HuH-7 (cell line): ENCODE results near the gene VPS36.
"Not testable (repeated sequence)": the region's sequence is repeated elsewhere in the genome, so short reads cannot be mapped to it uniquely, and the experiment has no call there.

ENCODE experiments used
- DNase-seq: peaks from one replicate; pipeline ENCODE4 v3.0.0; 2011; ENCODE audit warnings: low spot score

The VPS36 gene, protein sequence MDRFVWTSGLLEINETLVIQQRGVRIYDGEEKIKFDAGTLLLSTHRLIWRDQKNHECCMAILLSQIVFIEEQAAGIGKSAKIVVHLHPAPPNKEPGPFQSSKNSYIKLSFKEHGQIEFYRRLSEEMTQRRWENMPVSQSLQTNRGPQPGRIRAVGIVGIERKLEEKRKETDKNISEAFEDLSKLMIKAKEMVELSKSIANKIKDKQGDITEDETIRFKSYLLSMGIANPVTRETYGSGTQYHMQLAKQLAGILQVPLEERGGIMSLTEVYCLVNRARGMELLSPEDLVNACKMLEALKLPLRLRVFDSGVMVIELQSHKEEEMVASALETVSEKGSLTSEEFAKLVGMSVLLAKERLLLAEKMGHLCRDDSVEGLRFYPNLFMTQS

DNA sequence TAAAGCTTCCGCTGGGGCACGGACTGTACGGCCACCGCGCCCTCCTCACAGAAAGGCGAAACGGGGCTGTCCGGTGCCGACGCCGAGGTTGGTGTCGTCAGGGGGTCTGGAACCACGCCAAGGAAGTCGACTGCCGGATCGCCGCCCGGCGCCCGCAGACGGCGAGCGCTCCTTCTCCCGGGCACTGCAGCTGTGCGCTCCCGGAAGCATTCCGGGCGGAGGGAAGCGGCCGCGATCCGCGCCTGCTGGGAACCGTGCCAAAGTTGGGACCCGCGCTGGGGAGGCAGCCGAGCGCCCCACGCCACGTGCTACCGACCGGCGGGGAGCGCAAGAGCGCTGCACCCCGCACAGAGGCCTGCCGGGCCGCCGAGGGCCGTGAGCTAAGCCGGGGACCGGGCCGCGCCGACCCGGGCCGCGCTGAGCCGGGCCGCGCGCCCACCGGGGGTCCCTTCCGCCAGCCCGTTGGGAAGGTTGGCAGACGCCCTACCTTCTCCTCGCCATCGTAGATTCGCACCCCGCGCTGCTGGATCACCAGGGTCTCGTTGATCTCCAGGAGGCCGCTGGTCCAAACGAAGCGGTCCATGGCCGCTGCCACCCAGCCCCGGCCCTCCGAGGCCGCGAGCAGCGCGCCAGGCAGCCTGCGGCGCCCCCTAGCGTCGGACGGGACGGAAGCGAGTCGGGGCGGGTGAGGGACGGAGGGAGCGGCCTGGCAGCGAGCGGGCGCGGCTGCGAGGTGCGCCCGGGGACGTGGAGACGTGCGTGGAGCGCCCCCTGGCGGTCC, at the start of gene VPS36:
VPS36 (minus strand) TSS at position 623 of the 781 bp plus-strand sequence; CDS start at position 583, 40 bp downstream.
- DNase-seq: peak; percentile 75

DNA sequence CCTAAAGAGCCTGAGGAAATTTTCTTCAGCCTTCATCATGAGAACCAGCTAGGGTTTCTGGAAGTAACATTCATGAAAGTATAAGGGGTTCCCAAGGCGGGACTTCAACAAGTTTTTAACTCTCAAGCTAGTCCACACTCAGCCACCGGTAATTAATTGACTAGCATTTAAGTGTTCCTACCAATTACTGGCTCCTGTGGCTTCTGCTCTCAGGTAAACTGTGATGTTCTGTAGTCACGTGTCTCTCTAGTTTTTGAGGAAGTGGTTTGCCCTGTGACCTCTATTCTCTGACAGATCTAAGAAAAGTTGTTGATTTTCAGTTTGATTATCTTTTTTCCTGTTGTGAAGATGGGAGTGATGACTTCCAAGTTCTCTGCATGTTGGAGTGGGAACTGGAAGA, 47.5 kb upstream of the VPS36 start:
- not testable (repeated sequence) for DNase-seq

DNA sequence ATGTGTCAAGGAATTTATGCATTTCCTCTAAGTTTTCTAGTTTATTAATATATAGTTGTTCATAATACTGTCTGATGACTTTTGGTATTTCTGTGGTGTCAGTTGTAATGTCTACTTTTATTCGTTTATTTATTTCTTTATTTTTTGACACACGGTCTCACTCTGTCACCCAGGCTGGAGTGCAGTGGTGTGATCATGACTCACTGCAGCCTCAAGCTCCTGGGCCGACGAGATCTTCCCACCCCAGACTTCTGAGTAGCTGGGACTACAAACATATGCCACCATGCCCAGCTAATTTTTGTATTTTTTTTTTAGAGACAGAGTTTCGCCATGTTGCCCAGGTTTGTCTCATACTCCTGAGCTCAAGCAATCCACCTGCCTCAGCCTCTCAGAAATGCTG, 43.8 kb upstream of the VPS36 start:
- not testable (repeated sequence) for DNase-seq

DNA sequence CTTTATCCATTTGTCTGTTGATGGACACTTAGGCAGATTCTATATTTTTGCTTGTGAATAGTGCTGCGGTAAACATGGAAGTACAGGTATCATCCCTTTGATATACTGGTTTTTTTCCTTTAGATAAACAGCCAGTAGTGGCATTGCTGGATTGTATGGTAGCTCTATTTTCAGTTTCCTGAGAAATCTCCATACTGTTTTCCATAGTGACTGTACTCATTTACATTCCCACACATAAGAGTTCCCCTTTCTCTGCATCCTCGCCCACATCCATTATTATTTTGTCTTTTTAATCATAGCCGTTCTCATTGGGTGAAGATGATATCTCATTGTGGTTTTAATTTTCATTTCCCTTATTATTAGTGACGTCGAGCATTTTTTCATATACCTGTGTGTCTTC, 40.6 kb upstream of the VPS36 start:
- DNase-seq: not testable (repeated sequence)

DNA sequence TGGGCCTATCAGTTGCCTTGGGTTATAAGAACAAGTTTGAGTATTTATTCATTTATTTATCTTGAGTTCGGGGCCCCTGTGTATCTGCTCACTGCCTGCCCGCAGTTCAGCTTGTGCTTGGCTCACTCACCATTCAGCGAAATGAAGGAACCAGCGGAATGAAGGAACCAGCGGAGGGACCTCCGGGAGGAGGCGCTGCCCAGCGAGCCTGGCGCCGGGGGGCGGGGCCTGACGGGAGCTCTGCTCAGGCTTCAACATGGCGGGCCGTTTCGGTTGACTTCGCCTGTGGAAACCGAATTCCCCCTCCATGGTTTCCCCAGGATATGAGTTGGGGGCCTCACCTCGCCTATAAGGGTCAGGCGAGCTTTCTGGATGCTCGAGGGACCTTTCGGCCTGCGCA, 38.3 kb upstream of the VPS36 start:
- not testable (repeated sequence) for DNase-seq

DNA sequence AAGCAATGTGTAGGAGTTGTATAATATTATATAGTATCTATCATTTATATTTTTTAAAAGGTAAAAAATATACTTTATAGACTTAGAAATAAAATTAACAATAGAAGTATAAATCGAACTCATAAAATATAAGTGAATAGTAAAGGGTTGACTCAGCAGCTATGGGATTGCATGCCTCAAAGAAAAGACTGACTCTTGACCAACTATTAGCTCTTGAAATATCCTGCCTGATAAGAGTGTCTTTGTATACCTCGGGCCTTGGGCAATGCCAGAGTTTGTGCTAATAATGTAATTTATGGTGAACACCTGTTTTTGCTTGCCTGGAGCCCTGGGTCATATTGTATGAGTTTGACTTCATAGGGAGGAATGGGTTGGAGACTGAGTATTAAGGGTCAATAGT, 36.6 kb upstream of the VPS36 start:
- not testable (repeated sequence) for DNase-seq

DNA sequence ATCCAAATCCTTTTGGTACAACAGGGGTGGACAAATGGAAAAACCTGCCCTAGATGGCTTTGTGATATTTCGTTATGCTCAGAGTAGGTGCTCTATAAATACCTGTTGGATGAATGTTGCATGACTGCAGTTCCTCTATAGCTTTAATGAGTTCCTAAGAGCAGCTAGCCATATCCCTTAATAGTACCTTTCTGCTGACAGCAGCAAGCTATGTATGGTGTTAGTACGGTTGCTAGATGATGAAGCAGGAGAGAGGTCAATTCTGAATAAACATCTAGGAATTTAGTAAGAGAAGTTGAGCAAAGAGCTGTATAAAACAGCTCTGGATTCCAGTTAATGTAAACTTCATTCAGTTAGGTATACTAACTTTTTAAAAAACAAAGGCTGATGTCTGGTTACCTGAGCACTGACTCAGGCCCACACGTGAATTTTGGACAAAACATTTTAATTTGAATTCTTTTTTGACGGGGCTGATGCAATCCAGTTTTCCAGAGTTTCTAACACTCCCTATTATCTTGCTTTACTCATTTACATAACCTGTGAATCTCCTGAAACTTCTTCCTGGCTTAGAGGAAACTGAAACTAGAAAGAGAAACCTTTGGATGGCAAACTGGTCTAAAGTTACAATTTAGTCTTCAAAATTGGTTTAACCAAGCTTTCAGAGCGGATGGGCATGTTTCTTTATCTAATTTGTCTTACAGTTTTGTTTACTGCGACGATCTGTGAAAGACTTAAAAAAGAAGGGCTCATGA, 30.4 kb upstream of the VPS36 start:
- not testable (repeated sequence) for DNase-seq

DNA sequence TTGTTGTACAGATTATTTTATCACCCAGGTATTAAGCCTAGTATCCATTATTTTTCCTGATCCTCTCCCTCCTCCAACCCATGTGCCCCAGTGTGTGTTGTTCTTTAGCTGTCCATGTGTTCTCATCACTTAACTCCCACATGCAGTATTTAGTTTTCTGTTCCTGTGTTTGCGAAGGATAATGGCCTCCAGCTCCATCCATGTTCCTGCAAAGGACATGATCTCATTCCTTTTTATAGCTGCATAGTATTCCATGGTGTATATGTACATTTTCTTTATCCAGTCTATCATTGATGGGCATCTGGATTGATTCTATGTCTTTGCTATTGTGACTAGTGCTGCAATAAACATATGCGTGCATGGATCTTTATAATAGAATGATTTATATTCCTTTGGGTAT, 18.1 kb upstream of the VPS36 start:
- not testable (repeated sequence) for DNase-seq

DNA sequence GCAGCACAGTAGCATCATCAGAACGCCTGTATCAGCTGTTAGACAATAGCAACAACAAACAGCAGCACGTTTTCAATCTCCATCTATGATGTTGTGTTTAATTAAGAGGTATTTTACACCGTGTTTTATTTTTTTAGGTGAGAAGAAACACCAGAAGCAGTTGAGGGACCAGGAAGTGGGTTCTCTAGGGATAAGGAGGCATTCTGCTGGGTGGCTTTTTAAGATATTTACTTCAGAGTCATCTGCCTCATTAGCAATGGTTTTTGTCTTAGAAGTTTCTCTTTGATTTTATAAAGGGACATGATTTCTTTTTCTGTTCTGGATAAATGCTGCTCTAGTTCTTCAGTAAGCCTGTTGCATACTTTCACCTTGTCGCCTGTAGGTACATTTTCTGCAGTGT, 13.1 kb upstream of the VPS36 start:
- no peak for DNase-seq

DNA sequence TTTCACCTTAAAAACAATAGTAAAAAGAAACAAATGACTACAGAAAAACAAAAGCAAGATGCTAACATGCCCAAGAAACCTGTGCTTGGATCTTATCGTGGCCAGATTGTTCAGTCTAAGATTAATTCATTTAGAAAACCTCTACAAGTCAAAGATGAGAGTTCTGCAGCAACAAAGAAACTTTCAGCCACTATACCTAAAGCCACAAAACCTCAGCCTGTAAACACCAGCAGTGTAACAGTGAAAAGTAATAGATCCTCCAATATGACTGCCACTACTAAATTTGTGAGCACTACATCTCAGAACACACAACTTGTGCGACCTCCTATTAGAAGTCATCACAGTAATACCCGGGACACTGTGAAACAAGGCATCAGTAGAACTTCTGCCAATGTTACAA, 10.8 kb upstream of the VPS36 start:
- DNase-seq: no peak

DNA sequence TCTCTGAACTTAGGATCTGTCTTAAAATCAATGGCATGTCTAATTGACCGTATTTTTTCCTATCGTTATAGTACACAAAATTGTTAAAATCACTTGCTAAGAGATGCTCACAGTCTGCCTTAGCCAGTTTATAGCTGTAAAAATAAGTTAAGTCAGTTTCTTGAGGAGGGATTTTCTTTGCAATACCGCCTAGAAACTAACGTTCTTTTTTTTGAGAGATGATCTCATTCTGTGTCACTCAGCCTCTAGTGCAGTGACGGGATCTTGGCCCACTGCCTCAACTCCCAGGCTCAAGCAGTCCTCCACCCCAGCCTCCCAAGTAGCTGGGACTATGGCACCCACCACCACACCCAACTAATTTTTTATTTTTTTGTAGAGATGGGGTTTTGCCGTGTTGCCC, 9.2 kb upstream of the VPS36 start:
- no peak for DNase-seq

DNA sequence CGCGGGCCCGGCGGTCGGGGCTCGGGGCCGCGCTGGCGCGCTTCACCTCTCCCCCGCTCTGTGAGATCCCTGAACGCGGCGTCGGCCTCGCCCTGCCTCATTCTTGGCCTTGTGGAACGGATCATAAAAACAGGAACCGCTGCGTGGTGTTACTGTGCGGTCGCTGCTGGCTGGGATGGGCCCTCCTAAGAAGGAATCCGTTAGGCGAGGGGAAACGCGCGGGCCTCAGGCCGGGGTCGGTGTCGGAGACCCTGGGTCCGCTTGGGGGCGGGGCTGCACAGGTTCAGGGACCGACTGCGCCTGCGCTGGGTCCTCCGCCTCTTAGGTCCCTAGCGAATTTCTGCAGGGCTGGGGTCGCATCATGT, 5.2 kb upstream of the VPS36 start:
- DNase-seq: peak; percentile 67

DNA sequence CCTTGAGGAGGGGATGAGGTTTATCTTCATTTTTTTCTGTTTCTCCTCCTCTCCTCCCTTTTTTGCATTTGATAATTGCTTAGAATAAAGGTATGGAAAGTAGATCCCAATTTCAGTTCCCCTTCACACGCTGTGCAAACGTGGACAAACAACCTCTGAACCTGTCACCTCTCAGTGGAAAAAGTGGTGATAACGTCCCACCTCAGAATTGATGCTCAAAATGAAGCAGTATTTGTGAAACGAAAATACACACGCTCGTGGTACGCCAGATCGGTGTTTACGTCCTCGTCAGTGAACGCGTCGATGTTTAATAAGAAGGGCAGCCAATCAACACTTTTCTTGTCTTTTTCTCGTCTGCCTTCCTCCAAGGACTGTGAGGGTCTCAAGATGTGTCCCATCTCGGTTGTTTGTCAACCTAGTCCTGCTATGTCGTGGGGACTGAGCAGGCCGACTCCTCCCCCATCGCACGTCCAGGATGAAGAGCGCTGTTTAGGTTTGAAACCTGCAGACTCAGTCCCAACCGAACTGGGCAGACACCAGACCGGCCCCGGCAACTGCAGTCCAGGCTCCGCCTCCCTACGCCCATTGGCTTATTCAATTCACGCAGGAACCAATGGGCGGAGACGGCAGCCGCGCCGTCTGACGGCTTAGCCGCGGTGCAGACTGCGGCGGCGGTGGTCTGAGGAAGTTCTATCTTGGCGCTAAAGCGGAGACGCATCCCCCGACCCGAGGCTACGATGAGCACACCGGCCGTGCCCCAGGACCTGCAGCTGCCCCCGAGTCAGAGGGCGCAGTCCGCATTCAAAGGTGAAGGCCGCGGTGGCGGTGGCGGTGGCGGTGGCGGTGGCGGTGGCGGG, 4.6 kb upstream of the VPS36 start, which contains the start of gene CKAP2:
CKAP2 (plus strand) TSS at position 659 of the 857 bp plus-strand sequence; CDS start at position 738, 79 bp downstream.
- DNase-seq: peak; percentile 87

DNA sequence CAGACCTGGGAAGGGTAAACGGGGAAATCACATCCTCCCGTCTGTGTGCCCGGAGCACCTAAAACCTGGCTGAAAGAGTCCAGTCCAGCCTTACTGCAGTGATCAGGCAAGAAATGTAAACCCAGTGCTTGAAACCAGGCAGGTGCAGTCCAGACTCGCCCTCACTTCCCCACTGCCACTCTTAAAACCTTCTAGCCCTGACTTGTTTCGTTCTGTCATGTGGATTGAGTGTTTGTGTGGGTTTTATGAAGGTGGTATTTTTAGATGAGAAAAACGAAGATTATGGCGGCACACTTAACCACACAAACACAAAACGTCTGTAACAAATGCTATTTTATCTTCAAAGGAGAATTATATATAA, 4.0 kb upstream of the VPS36 start:
- DNase-seq: peak; percentile 14

DNA sequence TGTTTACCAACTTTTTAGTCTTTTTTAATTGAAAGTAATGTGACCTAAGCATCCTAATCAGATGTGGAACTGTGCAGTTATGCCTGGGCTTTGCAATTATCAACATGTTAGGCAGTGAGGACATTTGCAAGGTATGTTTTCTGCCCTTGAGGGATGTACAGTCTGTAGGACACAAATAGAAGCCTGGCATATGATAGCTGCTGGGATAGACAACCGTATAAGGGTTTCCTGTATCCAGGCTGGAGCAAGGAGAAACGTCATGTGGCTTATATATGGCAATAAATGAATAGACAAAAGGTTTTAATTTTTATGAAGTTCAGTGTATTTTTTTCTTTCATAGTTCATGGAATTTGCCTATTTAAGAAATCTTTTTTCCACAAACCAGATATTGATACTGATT, 2.0 kb upstream of the VPS36 start:
- DNase-seq: no peak

DNA sequence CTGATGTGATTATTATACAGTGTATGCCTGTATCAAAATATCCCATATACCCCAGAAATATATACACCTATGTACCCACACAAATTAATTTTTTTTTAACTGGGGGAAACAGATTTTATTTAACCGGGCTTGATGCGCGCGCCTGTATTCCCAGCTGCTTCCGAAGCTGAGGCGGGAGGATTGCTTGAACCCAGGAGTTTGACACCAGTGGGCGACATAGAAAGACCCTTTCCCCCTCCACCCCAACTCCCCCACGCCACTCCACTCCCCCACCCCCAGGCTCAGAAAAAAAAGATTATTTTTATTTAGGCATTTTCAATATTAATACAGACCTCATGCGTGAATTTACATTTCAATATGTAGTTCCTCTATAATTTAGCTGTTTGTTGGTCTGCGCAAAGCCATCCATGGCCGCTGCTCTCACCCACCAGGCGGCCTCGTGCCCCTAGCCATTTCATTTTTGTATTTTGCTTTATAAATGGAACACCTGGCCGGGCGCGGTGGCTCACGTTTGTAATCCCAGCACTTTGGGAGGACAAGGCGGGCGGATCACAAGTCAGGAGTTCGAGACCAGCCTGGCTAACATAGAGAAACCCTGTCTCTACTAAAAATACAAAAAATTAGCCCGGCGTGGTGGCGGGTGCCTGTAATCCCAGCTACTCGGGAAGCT, 836 bp upstream of the VPS36 start:
- no peak for DNase-seq

DNA sequence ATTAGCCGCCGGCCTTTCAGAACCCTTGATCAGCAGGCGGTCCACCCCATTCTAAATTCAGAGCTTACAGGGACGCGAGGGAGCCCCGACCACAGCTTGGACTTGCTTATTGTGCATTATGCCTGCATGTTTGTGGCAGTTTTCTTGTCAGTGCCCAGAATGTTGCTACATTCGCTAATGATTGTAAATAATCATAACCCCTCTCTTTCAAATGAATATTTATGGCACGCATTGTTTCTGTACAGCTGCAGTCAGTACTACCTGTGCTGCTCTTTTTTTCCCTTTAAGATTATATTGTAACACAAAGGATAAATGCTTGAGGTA, 321 bp upstream of the VPS36 start:
- no peak for DNase-seq

DNA sequence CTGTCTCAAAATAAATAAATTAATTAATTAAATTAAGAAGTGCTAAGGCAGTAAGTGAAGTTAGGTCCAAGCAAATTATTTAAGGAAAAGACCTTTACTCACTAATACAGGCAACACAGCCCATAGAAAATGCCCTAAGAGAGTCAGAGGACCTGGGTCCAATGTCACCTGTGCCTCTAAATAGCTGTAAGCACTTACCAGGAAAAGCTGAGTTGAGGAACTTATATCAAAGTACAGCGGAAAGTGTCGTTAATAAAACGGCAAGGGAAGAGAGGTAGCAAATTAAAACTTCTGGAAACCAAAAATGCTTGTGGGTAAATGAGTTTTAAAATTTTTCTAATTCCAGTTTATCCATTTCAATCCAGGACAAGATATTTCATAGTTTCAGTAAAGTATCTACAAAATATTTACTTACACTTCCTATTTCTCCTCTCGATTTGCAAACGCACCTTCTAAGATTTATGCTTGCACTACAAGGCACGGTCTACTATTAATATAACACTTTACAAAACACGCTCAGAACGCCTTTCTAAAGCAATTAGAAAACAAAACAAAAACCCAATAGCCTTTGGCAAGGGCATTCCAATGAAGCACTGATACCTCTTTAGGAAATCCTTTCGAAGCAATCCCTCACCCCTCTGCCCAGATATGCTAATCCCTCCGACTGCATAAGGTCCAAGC, 963 bp downstream of the VPS36 start:
- DNase-seq: no peak

DNA sequence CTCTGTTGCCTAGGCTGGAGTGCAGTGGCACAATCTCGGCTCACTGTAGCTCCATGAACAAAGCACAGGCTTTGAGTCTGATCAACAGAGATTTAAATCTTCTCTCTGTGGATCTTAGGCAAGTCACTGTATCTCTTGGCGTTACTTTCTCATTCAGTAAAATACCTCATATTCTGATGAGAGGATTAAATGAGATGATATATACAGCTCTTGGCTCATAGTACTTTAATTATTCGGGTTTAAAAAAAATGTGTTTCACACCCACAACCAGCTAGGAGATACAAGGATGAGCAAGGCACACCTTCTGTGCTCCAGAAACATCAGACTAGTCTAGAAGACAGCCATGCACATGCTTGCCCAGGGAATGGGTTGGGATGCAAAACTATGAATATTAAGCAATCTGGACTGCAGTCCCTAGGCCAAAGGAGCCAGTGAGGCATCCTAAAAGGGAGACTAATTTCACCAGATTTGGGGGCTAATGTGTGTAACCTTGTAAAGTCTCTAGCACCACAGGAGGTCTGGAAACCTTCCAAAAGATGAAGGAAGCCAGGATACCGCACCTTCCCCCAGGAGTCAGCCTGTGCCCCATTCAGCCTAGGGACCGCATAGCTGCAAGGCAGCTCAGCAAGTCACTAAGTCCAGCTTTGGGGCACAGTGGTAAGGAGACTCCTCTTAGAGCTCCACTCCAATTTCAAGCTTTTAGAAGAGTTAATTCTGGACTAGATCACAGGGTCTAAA, 2.5 kb downstream of the VPS36 start:
- no peak for DNase-seq

DNA sequence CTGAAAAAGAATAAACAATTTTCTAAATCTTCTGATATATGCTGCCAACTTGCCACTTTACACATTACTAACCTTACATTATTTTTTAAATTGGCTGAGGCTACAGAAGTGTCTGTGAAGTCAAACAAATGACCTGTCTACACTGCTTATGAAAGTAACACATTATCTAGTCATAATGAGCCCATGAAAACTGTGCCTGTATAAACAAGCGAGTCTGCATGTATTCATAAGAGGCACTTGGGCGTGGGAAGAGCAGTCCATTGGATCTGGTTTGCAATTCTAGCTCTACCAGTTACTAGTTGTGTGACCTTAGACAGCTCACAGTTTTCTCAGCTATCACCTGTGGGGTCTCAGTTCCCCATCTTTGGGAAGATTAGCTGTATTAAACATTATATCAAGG, 3.1 kb downstream of the VPS36 start:
- no peak for DNase-seq
